Measurements from ENCODE around the gene HOXD8.

The HOXD8 gene

GRCh38 chr2:176117162-176117822 is 12.2 kb upstream of the HOXD8 start:
- DNase-seq (ENCODE audit: low spot score) = no peak

GRCh38 chr2:176117823-176118371 is 11.6 kb upstream of the HOXD8 start:
- no peak for DNase-seq (ENCODE audit: low spot score)

DNA sequence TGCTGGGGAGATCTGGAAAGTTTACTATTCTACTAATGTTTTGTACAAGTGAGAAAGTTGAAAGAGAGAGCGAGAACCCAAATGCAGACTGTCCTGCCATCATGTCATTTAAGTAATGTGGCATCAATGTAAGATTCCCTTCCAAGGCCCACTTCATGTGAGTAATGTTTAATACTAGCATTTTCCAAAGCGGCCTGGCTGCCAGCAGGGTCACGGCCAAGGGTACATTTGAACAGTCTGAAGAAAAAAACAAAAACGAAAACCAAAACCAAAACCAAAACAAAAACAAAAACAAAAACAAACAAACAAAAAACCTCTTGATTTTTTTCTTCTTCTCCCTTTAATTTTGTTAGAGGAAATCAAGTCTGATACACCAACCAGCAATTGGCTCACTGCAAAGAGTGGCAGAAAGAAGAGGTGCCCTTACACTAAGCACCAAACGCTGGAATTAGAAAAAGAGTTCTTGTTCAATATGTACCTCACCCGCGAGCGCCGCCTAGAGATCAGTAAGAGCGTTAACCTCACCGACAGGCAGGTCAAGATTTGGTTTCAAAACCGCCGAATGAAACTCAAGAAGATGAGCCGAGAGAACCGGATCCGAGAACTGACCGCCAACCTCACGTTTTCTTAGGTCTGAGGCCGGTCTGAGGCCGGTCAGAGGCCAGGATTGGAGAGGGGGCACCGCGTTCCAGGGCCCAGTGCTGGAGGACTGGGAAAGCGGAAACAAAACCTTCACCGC is 10.7 kb upstream of the HOXD8 start:
- no peak for DNase-seq (ENCODE audit: low spot score)

DNA sequence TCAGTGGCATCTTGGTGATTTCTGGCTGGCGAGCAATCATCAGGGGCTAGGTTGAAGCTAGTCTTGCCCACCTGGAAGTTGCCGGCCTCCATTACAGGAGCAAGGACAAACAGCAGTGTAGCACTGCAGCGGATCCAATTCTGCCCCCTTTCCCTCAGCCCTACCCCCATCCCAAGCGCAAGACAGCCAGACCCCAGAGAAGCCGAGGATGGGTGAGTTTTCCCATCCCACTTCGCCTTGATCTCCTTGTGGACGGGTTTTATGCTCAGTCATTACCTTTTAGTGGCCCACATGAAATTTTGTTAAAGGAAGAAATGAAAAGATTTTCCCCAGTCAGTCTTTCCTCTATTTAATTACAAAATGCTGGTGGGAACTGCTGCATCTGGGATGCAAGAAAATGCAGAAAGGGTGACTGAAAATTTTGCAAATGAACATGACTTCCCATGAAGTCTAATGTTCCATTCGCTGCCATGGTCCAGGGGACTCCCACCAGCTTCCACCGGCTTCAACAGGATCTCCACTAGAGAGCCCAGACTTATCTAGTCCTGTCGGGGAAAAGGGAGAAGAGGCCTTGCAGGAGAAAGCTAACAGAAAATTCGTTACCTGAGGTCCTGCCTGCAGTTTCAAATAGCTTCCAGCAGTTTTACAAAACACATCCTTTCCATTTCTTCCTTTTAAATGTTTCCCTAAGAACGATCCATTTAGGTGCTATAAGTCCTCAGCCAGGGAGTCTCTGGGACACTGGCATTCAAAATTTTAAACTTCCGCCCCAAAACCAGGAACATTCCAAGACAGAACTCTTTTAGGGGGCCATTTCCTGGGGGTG is 8.9 kb upstream of the HOXD8 start:
- DNase-seq (ENCODE audit: low spot score) = no peak

DNA sequence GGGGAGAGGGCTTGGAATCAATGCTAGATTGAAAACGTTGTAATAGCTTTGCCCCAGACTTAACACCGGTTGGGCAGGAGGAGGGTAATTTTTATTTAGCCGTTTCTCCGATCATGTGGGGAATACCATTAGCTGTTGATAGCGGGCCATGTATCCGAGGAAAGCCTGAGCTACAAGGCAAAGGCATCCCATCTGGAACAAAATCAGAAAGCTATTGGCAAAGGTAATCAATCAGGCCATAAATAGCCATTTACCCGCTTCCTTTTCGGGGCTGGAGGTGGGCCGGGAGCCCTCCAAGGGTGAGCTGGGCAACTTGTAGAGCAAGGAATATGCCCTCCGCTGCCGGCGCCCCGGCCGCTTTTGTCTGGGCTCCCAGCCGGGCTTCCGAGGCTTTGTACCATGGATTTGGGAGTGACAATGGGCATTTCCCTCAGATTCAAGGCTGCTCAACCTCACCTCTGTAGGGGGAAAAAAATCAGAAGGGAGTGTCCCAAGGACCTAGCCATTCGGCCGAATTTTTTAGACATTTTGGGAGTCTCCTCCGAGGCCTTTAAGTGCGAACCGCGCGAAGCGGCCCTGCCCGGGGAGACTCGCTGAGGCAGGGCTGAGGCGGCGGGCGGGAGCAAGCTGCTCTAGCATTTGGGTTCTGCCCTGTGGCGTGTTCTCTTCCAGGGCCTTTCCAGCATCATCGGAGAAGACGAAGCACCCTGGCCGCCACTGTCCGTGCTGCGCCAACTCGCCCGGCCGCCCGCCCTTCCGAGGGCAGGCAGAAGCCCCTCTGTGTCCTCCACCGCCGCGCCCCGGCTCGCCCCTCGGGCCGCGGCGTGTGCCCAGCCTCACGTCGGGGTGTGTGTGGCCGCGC is 8.1 kb upstream of the HOXD8 start:
- DNase-seq (ENCODE audit: low spot score) = no peak

GRCh38 chr2:176122052-176122682 is 7.3 kb upstream of the HOXD8 start:
- DNase-seq (ENCODE audit: low spot score) = no peak

GRCh38 chr2:176122683-176123410 is 6.7 kb upstream of the HOXD8 start, which contains the start of gene HOXD9:
TSS of gene HOXD9 (plus strand) at chr2:176122719. CDS start at chr2:176122769, 50 bp downstream.
- no peak for DNase-seq (ENCODE audit: low spot score)

DNA sequence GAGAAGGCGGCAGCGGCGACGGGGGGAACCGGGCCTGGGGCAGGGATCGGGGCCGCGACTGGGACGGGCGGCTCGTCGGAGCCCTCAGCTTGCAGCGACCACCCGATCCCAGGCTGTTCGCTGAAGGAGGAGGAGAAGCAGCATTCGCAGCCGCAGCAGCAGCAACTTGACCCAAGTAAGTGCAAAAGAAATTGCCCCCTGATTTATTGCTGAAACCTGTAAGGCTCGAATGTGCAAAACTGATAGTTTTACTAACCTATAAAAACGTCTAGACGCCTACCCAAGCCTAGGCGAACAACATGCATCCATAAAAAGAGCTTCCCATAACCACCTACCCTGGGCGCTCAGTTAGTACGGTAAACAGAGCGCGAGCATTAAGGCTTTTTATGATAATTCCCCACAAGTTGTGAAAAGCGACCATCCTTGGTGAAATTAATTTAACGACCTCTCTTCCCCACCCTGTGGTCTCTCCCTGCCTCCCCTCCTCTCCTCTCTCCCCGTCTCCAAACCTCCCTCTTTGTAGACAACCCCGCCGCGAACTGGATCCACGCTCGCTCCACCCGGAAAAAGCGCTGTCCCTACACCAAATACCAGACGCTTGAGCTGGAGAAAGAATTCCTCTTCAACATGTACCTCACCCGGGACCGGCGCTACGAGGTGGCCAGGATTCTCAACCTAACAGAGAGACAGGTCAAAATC is 5.9 kb upstream of the HOXD8 start:
- no peak for DNase-seq (ENCODE audit: low spot score)

DNA sequence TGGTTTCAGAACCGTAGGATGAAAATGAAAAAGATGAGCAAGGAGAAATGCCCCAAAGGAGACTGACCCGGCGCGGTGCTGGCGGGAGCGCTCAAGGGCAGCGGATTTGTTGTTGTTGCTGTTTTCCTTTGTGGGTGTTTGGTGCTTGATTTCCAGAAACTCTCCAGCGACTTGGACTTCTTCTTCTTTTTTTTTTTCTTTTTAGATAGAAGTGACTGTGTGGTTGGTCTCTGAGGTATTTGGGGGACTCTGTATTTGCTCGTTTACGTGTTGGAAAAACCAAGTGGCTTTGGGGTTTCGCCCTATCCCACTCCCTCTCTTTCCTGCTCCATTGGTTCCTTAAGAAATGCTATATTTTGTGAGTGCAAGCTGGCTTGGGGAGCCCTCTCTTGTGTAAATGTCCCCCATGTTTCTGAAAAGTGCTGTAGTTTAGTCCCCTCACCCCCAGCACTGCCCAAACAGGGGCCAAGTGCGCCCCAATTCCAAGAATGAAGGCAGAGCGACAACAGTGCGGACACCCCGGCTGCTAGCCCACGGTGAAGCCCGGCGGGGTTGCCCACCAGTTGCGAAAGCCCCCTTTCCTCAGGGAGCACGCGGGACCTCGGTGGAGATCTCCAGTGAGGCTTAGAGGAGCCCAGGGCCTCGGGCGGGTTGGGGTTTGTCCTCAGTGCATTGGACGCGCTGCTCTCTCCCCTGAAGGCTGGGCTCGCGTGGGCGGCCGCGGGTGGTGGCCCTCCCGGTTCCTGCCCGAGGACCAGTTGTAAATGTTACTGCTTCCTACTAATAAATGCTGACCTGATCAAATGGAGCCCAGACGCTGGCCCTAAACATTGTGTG is 5.2 kb upstream of the HOXD8 start:
- DNase-seq (ENCODE audit: low spot score) = no peak

- no peak for DNase-seq (ENCODE audit: low spot score)
Observed at GRCh38 chr2:176124947-176125771, 4.3 kb upstream of the HOXD8 start.

DNA sequence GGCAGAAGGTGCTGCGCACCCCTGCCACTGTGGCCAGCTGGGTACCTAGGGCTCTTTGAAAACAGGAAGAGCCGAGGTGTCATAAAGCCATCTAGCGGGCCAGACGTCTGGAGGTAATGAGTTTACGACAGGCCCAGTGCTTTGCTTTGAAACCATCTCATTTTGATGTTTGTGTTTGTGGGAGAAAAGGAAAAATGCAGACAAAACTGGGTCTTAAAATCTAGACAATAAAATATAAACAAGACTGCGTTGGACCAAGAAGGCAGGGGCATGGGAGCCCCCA is 3.8 kb upstream of the HOXD8 start:
- DNase-seq (ENCODE audit: low spot score) = no peak

GRCh38 chr2:176126929-176127773 is 2.4 kb upstream of the HOXD8 start:
- DNase-seq (ENCODE audit: low spot score) = peak; percentile 66

GRCh38 chr2:176127774-176128072 is 1.8 kb upstream of the HOXD8 start:
- DNase-seq (ENCODE audit: low spot score) = no peak

DNA sequence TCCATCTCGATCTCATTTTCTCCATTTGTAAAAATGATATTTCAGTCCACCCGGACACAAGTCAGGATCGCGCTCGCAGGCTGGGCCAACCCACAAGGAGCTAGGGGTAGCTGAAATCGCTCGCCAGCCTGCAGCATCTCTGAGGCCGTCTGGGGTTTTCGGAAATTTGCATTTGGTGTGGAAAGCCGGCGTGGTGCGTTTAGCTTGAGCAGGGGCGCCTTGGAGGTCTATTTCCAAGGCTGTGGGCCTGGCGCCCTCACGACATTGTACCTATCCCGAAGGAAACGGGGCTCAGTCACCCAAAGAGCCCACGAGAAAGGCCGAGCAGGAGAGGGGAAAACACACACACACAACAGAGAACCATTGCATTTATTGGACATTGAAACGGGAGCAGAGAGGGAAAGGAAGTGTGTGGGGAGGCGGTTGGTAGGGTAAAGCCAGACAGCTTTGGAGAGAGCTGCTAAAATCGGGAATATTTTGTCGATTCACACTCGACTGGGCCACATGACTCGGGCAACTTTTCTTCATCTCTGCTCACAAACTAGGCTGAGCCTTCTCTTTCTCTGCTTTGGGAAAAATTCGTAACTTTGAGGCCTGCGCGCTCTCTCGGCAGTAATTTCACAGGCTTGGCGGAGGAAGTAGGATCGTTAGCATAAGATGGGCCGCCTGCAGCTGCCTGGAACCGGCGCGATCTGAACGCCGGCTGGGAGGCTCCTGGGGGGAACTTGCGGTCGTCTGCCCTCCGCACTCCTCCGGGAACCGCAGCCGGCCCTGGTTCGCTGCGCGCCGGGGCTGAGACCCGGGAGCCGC is 1.1 kb upstream of the HOXD8 start:
- DNase-seq (ENCODE audit: low spot score) = no peak

- no peak for DNase-seq (ENCODE audit: low spot score)
Observed at GRCh38 chr2:176129813-176130146, 275 bp downstream of the HOXD8 start.

DNA sequence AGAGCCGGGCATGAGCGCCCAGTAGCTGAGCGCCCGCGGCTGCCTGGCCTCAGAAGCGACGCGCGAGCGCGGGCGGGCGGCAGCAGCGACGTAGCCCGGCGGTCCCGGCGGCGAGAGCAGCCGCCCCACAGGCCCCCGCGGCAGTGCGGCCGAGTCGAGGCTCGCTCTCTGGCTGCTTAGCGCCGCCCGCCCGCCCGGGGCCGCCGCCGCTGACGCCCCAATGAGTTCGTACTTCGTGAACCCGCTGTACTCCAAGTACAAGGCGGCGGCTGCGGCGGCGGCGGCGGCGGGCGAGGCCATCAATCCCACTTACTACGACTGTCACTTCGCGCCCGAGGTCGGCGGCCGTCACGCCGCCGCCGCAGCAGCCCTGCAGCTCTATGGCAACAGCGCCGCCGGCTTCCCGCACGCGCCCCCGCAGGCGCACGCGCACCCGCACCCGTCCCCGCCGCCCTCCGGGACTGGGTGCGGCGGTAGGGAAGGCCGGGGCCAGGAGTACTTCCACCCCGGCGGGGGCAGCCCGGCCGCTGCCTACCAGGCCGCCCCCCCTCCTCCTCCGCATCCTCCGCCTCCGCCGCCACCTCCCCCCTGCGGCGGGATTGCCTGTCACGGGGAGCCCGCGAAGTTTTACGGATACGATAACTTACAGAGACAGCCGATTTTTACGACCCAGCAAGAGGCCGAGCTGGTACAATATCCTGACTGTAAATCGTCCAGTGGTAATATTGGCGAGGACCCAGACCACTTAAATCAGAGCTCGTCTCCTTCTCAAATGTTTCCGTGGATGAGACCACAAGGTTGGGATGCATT is 847 bp downstream of the HOXD8 start:
- no peak for DNase-seq (ENCODE audit: low spot score)
